Measurements from ENCODE around the gene FCGR3A. TPM values are rescaled to one million over a fixed set of nuclear protein-coding genes. Genes with fewer than 3 reads are reported as not detected.

Gene FCGR3A
- 0.14 TPM in 1 of 2 replicates, not detected in the other for total RNA-seq

GRCh38 chr1:161549652-161550051 lies at the start of gene FCGR3A:
Gene FCGR3A, minus strand, starts transcription at chr1:161549818. Its CDS starts 82 bp downstream, at chr1:161549736.

GRCh38 chr1:161523817-161524741 lies 25.5 kb downstream of the FCGR3A start, which contains the start of gene HSPA6:
Gene HSPA6, plus strand, starts transcription at chr1:161524540. Its CDS starts 119 bp downstream, at chr1:161524659.

Other genes starting within 250 kb of the FCGR3A start
- 0.44 and 1.1 TPM in 2 replicates for gene MPZ, start 239.8 kb downstream of the FCGR3A start, total RNA-seq
- gene SDHC, start 235.4 kb downstream of the FCGR3A start, total RNA-seq = 33.6 and 49.0 TPM in 2 replicates
- gene CFAP126, start 181.9 kb downstream of the FCGR3A start, total RNA-seq = not detected in 2 replicates
- gene FCGR2A, start 44.4 kb downstream of the FCGR3A start, total RNA-seq = 0.22 and 0.72 TPM in 2 replicates
- 0.29 and 0.88 TPM in 2 replicates for gene HSPA6, start 25.3 kb downstream of the FCGR3A start, total RNA-seq
- not detected in 2 replicates for gene FCGR3B, start 81.4 kb upstream of the FCGR3A start, total RNA-seq
- gene FCGR2B, start 113.3 kb upstream of the FCGR3A start, total RNA-seq = 0.14 TPM in 1 of 2 replicates, not detected in the other
- gene FCRLA, start 157.4 kb upstream of the FCGR3A start, total RNA-seq = 0.22 and 3.6 TPM in 2 replicates
- 1.8 and 8.4 TPM in 2 replicates for gene FCRLB, start 171.7 kb upstream of the FCGR3A start, total RNA-seq
- gene DUSP12, start 200.0 kb upstream of the FCGR3A start, total RNA-seq = 37.5 and 42.7 TPM in 2 replicates
- 28.6 and 39.0 TPM in 2 replicates for gene ATF6, start 216.5 kb upstream of the FCGR3A start, total RNA-seq